ENCODE measurements around the gene PRRT4. TPM values are rescaled to one million over a fixed set of nuclear protein-coding genes. Genes with fewer than 3 reads are reported as not detected.

PRRT4 gene
- total and polyA plus RNA-seq, 2 experiments from 2014 or later = 0.55 to 0.56 TPM

- H3K36me3 Mint-ChIP-seq (ENCODE audit: low read depth) = no peaks in the 10 kb centered on the region; the same call in 2 of the 3 replicates
- Histone ChIP-seq H3K4me2 (no peak overlapping the region), H4K20me1 (replicated peaks; ENCODE audit: insufficient read depth) (0 out of 2 replicates have a peak, but pooled peaks cover 4% of the 10 kb centered on the region), H3F3A (replicated peaks; ENCODE audit: low read depth) (no peaks in the 10 kb centered on the region; the same call in none of the 2 replicates), H2AFZ (no peak overlapping the region), H3K27ac (ENCODE audit: low read depth) (no peak overlapping the region), H3K9me2 (ENCODE audit: insufficient read depth) (no peaks in the 10 kb centered on the region), H3K36me3 (ENCODE audit: insufficient read depth) (no peaks in the 10 kb centered on the region), H3K27me3 (ENCODE audit: insufficient read depth) (peaks cover 85% of the 10 kb centered on the region), H3K4me3 (no peak overlapping the region), H3K4me1 (ENCODE audit: insufficient read depth) (peaks cover 5% of the 10 kb centered on the region), H3K79me2 (replicated peaks; ENCODE audit: insufficient read depth) (no peaks in the 10 kb centered on the region)
- H3K4me1 Mint-ChIP-seq = peaks cover 22% of the 10 kb centered on the region
- peaks cover 57% of the 10 kb centered on the region for H3K27me3 Mint-ChIP-seq (ENCODE audit: insufficient read depth, low read depth, poor library complexity)
- H3K4me3 Mint-ChIP-seq = no peak overlapping the region; the same call in 2 of the 3 replicates
- DNase-seq (ENCODE audit: low spot score) (no peak), ATAC-seq (no peak)
- no peak overlapping the region for H3K27ac Mint-ChIP-seq
- TF ChIP-seq NANOG (IDR thresholded peaks at IDR 0.05; ENCODE audit: borderline replicate concordance) (no peak), POLR2AphosphoS5 (IDR thresholded peaks at IDR 0.05; ENCODE audit: low read depth) (no peak)
- H3K9me3 Mint-ChIP-seq = no peaks in the 10 kb centered on the region; the same call in 2 of the 3 replicates
These were observed 3.3 kb downstream of the PRRT4 start for GRCh38 chr7:128358233-128358632.

GRCh38 chr7:128357217-128357613, 4.3 kb downstream of the PRRT4 start:
- no peak overlapping the region for H2AFZ ChIP-seq
- no peaks in the 10 kb centered on the region for H3K79me2 ChIP-seq (replicated peaks; ENCODE audit: insufficient read depth)
- peaks cover 57% of the 10 kb centered on the region for H3K27me3 Mint-ChIP-seq (ENCODE audit: insufficient read depth, low read depth, poor library complexity)
- H3K4me1 ChIP-seq (ENCODE audit: insufficient read depth) = peaks cover 9% of the 10 kb centered on the region
- H3K4me2 ChIP-seq = no peak overlapping the region
- H3K9me2 ChIP-seq (ENCODE audit: insufficient read depth) = no peaks in the 10 kb centered on the region
- H3K9me3 Mint-ChIP-seq = no peaks in the 10 kb centered on the region; the same call in 2 of the 3 replicates
- no peak overlapping the region for H3K27ac Mint-ChIP-seq
- 0 out of 2 replicates have a peak, but pooled peaks cover under 1% of the 10 kb centered on the region for H4K20me1 ChIP-seq (replicated peaks; ENCODE audit: insufficient read depth)
- no peak overlapping the region for H3K4me3 ChIP-seq
- no peaks in the 10 kb centered on the region for H3K36me3 ChIP-seq (ENCODE audit: insufficient read depth)
- peaks cover 85% of the 10 kb centered on the region for H3K27me3 ChIP-seq (ENCODE audit: insufficient read depth)
- no peak overlapping the region for H3K27ac ChIP-seq (ENCODE audit: low read depth)
- peaks cover 28% of the 10 kb centered on the region for H3K4me1 Mint-ChIP-seq
- no peaks in the 10 kb centered on the region; the same call in none of the 2 replicates for H3F3A ChIP-seq (replicated peaks; ENCODE audit: low read depth)
- no peaks in the 10 kb centered on the region; the same call in 2 of the 3 replicates for H3K36me3 Mint-ChIP-seq (ENCODE audit: low read depth)
- no peak for ATAC-seq
- no peak for DNase-seq (ENCODE audit: low spot score)
- H3K4me3 Mint-ChIP-seq = no peak overlapping the region
- no peak for TF ChIP-seq ZNF331 (CRISPR knock-in tag; IDR thresholded peaks at IDR 0.05; ENCODE audit: low read depth)
- TF ChIP-seq ETS1 (IDR thresholded peaks at IDR 0.05) = no peak
- no peak for TF ChIP-seq STAT1 (IDR thresholded peaks at IDR 0.05; ENCODE audit: unreplicated experiment)
- no peak for TF ChIP-seq ZNF462 (CRISPR knock-in tag; IDR thresholded peaks at IDR 0.05)
- no peak for TF ChIP-seq ZNF114 (CRISPR knock-in tag; IDR thresholded peaks at IDR 0.05)
- TF ChIP-seq NANOG (IDR thresholded peaks at IDR 0.05; ENCODE audit: borderline replicate concordance) = no peak
- TF ChIP-seq REST (IDR thresholded peaks at IDR 0.05; ENCODE audit: unreplicated experiment) = no peak
- no peak for TF ChIP-seq JUNB (IDR thresholded peaks at IDR 0.05; ENCODE audit: unreplicated experiment)
- TF ChIP-seq CREB1 (CRISPR knock-in tag; IDR thresholded peaks at IDR 0.05; ENCODE audit: low read depth) = no peak
- no peak for TF ChIP-seq POLR2AphosphoS5 (IDR thresholded peaks at IDR 0.05; ENCODE audit: low read depth)
